Thyroid gland (tissue), 4 donors: ENCODE data around the gene SEC63.

Experiments used
- CTCF ChIP-seq, 6 experiments: fragments of 200-600 bp in 3 of 6; fragments of 450-650 bp in 3 of 6; sonication (generic) in 3 of 6; IDR thresholded peaks; one replicate each; pipeline ENCODE4 v1.5.1; 2016 to 2019; ENCODE audit warnings: antibody characterized with exemption in 6 of 6, mild to moderate bottlenecking in 2 of 6, inconsistent platforms in 1 of 6, moderate library complexity in 1 of 6
- POLR2A ChIP-seq, 2 donors: fragments of 450-650 bp; IDR thresholded peaks; one replicate each; pipeline ENCODE4 v1.6.1; 2017; ENCODE audit warnings: antibody characterized with exemption in 2 of 2, mild to moderate bottlenecking in 2 of 2, moderate library complexity in 1 of 2

- TF ChIP-seq CTCF (IDR thresholded peaks at IDR 0.05) (no peak), POLR2A (IDR thresholded peaks at IDR 0.05) (no peak)
Measured at GRCh38 chr6:107822176-107823046, 135.6 kb downstream of the SEC63 start.
